ENCODE measurements around the gene CNTF. TPM values are rescaled to one million over a fixed set of nuclear protein-coding genes. Genes with fewer than 3 reads are reported as not detected.

Gene CNTF
- total RNA-seq, 1 experiment from 2014 or later, result 2.9 TPM

DNA sequence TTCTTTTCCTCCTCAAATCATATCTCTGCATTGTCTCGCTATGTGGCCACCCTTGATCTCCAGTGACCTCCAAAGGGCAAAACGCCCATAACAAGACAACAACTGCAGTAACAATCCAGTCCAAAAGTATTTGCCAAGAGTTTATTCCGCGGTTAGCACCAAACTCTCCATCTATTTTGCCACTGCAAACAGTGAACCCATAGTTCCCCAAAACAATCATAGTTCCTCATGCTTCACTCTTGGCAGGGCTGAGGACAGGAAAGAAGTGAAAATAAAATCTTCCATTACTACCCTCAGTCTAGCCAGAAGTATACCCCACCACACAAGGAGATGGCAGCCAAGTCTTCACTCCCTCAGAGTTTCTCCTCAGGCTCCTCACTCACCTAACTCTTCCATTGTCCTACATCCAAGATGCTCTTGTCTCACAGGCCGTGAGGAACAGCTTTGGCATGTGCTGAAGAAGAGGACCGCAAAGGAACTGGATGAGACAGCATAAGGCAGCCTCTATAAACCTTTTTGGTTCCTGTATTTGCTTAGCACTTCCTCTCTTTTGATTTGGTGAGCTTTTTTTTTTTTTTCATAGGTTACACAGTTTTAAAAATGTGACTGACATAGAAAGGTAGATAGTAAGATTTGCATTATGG, 47.0 kb upstream of the CNTF start, which contains the start of gene LPXN:
TSS of gene LPXN (minus strand) at position 480 of the 644 bp plus-strand sequence. CDS start at position 396, 84 bp downstream.
- peak; percentile 24 for DNase-seq (ENCODE audit: unreplicated experiment)
- Mint-ChIP-seq H3K36me3 (ENCODE audit: insufficient read depth, unreplicated experiment) (peaks cover 6% of the 10 kb centered on the region), H3K9me3 (ENCODE audit: unreplicated experiment) (no peaks in the 10 kb centered on the region), H3K27me3 (ENCODE audit: insufficient read depth, unreplicated experiment) (no peaks in the 10 kb centered on the region), H3K4me1 (ENCODE audit: insufficient read depth, unreplicated experiment) (peaks cover 27% of the 10 kb centered on the region), H3K27ac (ENCODE audit: low read depth, unreplicated experiment) (peak within 1 kb of the TSS; percentile 100), H3K4me3 (ENCODE audit: unreplicated experiment) (peak within 1 kb of the TSS; percentile 100)
- ChIA-PET CTCF (interaction anchor here (0.7 to 3.8 kb wide), 13 partner anchors 7 to 597 kb away, joined by 3 to 41 read pairs (median 10); partner anchors contain the start of gene DTX4), POLR2A (interaction anchor here (0.6 to 6.4 kb wide), 5 partner anchors 11 to 777 kb away, joined by 3 to 89 read pairs (median 4); no protein-coding TSS in a partner anchor)
- TF ChIP-seq, protein P1, sequence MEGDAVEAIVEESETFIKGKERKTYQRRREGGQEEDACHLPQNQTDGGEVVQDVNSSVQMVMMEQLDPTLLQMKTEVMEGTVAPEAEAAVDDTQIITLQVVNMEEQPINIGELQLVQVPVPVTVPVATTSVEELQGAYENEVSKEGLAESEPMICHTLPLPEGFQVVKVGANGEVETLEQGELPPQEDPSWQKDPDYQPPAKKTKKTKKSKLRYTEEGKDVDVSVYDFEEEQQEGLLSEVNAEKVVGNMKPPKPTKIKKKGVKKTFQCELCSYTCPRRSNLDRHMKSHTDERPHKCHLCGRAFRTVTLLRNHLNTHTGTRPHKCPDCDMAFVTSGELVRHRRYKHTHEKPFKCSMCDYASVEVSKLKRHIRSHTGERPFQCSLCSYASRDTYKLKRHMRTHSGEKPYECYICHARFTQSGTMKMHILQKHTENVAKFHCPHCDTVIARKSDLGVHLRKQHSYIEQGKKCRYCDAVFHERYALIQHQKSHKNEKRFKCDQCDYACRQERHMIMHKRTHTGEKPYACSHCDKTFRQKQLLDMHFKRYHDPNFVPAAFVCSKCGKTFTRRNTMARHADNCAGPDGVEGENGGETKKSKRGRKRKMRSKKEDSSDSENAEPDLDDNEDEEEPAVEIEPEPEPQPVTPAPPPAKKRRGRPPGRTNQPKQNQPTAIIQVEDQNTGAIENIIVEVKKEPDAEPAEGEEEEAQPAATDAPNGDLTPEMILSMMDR (IDR thresholded peaks at IDR 0.05; ENCODE audit: unreplicated experiment), result no peak
- no TSS peak for BruUV-seq (replicated peaks)
- intact Hi-C loops (cut with micrococcal nuclease), result loop anchor here (5.0 kb wide), 4 partner anchors 197 to 1042 kb away; partner anchors contain the start of genes FAM111A and OSBP

DNA sequence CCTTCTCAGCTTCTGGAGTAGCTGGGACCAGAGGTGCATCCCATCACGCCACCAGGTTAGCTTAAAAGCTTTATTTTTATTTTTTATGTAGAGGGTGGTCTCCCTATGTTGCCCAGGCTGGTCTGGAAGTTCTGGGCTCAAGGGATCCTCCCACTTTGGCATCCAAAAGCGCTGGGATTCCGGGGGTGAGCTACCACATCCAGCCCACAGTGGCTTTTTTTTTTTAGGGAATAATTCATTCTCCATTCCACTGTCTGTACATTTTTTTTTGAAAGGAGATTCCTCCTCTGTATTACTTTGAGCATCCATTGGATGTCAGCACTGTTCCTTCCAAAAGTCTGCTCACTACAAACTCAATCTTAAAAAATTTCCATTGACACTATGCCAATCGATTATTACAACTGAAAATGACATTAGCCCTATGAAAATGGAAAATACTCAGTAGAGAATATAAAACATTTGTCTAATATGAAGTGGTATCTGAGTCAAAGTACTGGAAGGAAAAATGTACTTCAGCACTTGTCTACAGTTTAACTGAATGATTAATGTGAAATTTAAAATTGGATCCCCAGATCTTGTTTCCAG, 45.5 kb upstream of the CNTF start:
- BruUV-seq (replicated peaks), result no TSS peak
- Mint-ChIP-seq H3K4me3 (ENCODE audit: unreplicated experiment) (peak overlapping the region; percentile 100), H3K9me3 (ENCODE audit: unreplicated experiment) (no peaks in the 10 kb centered on the region), H3K36me3 (ENCODE audit: insufficient read depth, unreplicated experiment) (peaks cover 5% of the 10 kb centered on the region), H3K27ac (ENCODE audit: low read depth, unreplicated experiment) (peak overlapping the region; percentile 100), H3K4me1 (ENCODE audit: insufficient read depth, unreplicated experiment) (peaks cover 31% of the 10 kb centered on the region), H3K27me3 (ENCODE audit: insufficient read depth, unreplicated experiment) (no peaks in the 10 kb centered on the region)
- CTCF ChIA-PET, result interaction anchor here (0.6 to 3.8 kb wide), 43 partner anchors 9 to 1858 kb away, joined by 3 to 41 read pairs (median 4); no protein-coding TSS in a partner anchor
- intact Hi-C loops (cut with micrococcal nuclease), result loop anchor here (1.0 to 5.0 kb wide), 7 partner anchors 53 to 1040 kb away; partner anchors contain the start of genes FAM111A and OSBP
- POLR2A ChIA-PET, result interaction anchor here (0.6 to 6.4 kb wide), 19 partner anchors 8 to 1254 kb away, joined by 3 to 89 read pairs (median 4); partner anchors contain the start of gene SELENOH
- DNase-seq (ENCODE audit: unreplicated experiment), result peak; percentile 30
- TF ChIP-seq, protein P1 (IDR thresholded peaks at IDR 0.05; ENCODE audit: unreplicated experiment), result peak; percentile 32

DNA sequence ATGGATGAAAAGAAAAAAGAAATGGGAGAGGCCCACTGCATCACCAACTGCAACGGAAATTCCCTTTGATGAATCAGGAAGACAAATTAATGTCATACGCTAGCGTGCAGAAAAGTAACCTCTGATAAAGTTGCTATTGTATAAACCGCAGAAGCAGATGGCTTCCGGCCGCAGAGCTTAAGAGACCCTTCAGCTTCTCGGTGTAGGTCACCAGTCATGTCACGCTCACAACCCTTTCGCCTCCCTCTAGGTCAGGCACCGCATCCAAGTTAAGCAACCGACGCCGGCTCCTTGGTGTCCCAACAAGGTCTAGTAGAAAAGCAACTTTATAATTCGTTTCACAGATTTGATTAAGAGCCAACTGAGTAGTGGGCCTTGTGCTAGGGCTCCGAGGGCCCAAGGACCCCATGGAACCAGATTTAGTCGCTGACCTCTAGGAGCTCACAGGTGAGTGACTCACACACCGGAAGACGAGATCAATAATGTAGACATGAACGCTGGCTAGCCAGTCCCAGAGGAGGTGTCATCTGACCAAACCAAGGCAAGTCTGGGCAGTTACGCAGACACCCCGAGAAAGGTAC, 44.8 kb upstream of the CNTF start:
- Mint-ChIP-seq H3K4me3 (ENCODE audit: unreplicated experiment) (peak overlapping the region; percentile 100), H3K4me1 (ENCODE audit: insufficient read depth, unreplicated experiment) (peaks cover 38% of the 10 kb centered on the region), H3K36me3 (ENCODE audit: insufficient read depth, unreplicated experiment) (peaks cover 5% of the 10 kb centered on the region), H3K27me3 (ENCODE audit: insufficient read depth, unreplicated experiment) (no peaks in the 10 kb centered on the region), H3K9me3 (ENCODE audit: unreplicated experiment) (no peaks in the 10 kb centered on the region), H3K27ac (ENCODE audit: low read depth, unreplicated experiment) (peak overlapping the region; percentile 100)
- CTCF ChIA-PET, result interaction anchor here (0.6 to 3.8 kb wide), 22 partner anchors 10 to 799 kb away, joined by 3 to 41 read pairs (median 6); no protein-coding TSS in a partner anchor
- DNase-seq (ENCODE audit: unreplicated experiment), result no peak
- POLR2A ChIA-PET, result interaction anchor here (0.6 to 6.4 kb wide), 27 partner anchors 9 to 1254 kb away, joined by 3 to 89 read pairs (median 4); partner anchors contain the start of genes DTX4, FAM111A and SELENOH
- BruUV-seq (replicated peaks), result TSS peak; percentile 75
- intact Hi-C loops (cut with micrococcal nuclease), result loop anchor here (1.0 to 5.0 kb wide), 9 partner anchors 49 to 1040 kb away; partner anchors contain the start of genes FAM111A and OSBP
- TF ChIP-seq, protein P1 (IDR thresholded peaks at IDR 0.05; ENCODE audit: unreplicated experiment), result no peak

Data from MCF 10A (cell line).